ENCODE results near the gene CYP2W1. TPM values are rescaled to one million over a fixed set of nuclear protein-coding genes. Genes with fewer than 3 reads are reported as not detected.

CYP2W1 gene
- polyA plus RNA-seq, 1 donor (not counting 4 experiments of a cell fraction or from before 2014, with no cell fraction given), result 0.05 TPM

GRCh38 chr7:990933-991728, 8.2 kb downstream of the CYP2W1 start:
- dilution Hi-C loops (cut with MboI; ENCODE audit: extremely low pct_ligation_motif_present, low sequenced_read_pairs), result no loop called here

GRCh38 chr7:991729-992656, 9.0 kb downstream of the CYP2W1 start:
- no peak for FAIRE-seq
- Histone ChIP-seq H3K9me1 (ENCODE audit: control insufficient read depth, extremely low read depth, insufficient read depth, low read length) (no peaks in the 10 kb centered on the region), H2AFZ (ENCODE audit: control insufficient read depth, low read length) (no peak overlapping the region), H3K79me2 (ENCODE audit: control insufficient read depth, insufficient read depth, low read length) (no peaks in the 10 kb centered on the region), H3K27me3 (ENCODE audit: control insufficient read depth, extremely low read depth, insufficient read depth, low read length) (peaks cover 18% of the 10 kb centered on the region), H3K4me2 (ENCODE audit: control insufficient read depth, extremely low read depth, insufficient read depth, low read depth, low read length) (no peak overlapping the region), H3K9me3 (ENCODE audit: control insufficient read depth, low read depth, low read length) (no peaks in the 10 kb centered on the region), H3K4me1 (ENCODE audit: control insufficient read depth, extremely low read depth, insufficient read depth, low read length) (no peaks in the 10 kb centered on the region), H3K9ac (ENCODE audit: control insufficient read depth, extremely low read depth, insufficient read depth, low read length) (no peak overlapping the region), H4K20me1 (ENCODE audit: control insufficient read depth, extremely low read depth, insufficient read depth, low read length) (no peaks in the 10 kb centered on the region), H3K4me3 (ENCODE audit: control insufficient read depth in 2 of 3, extremely low read depth in 1 of 3, insufficient read depth in 2 of 3, low read depth in 1 of 3, low read length in 3 of 3) (no peak overlapping the region), H3K36me3 (ENCODE audit: control insufficient read depth in 2 of 2, extremely low read depth in 1 of 2, insufficient read depth in 2 of 2, low read length in 2 of 2) (peaks cover 0 to 2% of the 10 kb centered on the region in 2 experiments), H3K27ac (ENCODE audit: control insufficient read depth, insufficient read depth, low read length) (no peak overlapping the region)
- no peak for DNase-seq (ENCODE audit: low read depth, low spot score)
- dilution Hi-C loops (cut with MboI; ENCODE audit: extremely low pct_ligation_motif_present, low sequenced_read_pairs), result no loop called here
- no peak for TF ChIP-seq EZH2 (IDR thresholded peaks at IDR 0.05; ENCODE audit: low read length)
- TF ChIP-seq CTCF (optimal IDR thresholded peaks at IDR 0.05 in 1 of 3, IDR thresholded peaks at IDR 0.05 in 1 of 3, conservative IDR thresholded peaks at IDR 0.05 in 1 of 3; ENCODE audit: extremely low read depth in 1 of 3, insufficient read depth in 2 of 3, low read length in 3 of 3), result no peak

More at GRCh38 chr7:990933-991728, 8.2 kb downstream of the CYP2W1 start:
- Histone ChIP-seq H3K36me3 (ENCODE audit: control insufficient read depth in 2 of 2, extremely low read depth in 1 of 2, insufficient read depth in 2 of 2, low read length in 2 of 2) (peaks cover 0 to 2% of the 10 kb centered on the region in 2 experiments), H3K9ac (ENCODE audit: control insufficient read depth, extremely low read depth, insufficient read depth, low read length) (no peak overlapping the region), H3K9me3 (ENCODE audit: control insufficient read depth, low read depth, low read length) (no peaks in the 10 kb centered on the region), H3K4me3 (ENCODE audit: control insufficient read depth in 2 of 3, extremely low read depth in 1 of 3, insufficient read depth in 2 of 3, low read depth in 1 of 3, low read length in 3 of 3) (no peak overlapping the region), H3K27me3 (ENCODE audit: control insufficient read depth, extremely low read depth, insufficient read depth, low read length) (peaks cover 18% of the 10 kb centered on the region), H3K9me1 (ENCODE audit: control insufficient read depth, extremely low read depth, insufficient read depth, low read length) (no peaks in the 10 kb centered on the region), H3K79me2 (ENCODE audit: control insufficient read depth, insufficient read depth, low read length) (no peaks in the 10 kb centered on the region), H2AFZ (ENCODE audit: control insufficient read depth, low read length) (no peak overlapping the region), H4K20me1 (ENCODE audit: control insufficient read depth, extremely low read depth, insufficient read depth, low read length) (no peaks in the 10 kb centered on the region), H3K4me2 (ENCODE audit: control insufficient read depth, extremely low read depth, insufficient read depth, low read depth, low read length) (no peak overlapping the region), H3K27ac (ENCODE audit: control insufficient read depth, insufficient read depth, low read length) (no peak overlapping the region), H3K4me1 (ENCODE audit: control insufficient read depth, extremely low read depth, insufficient read depth, low read length) (no peaks in the 10 kb centered on the region)
- no peak for FAIRE-seq
- DNase-seq (ENCODE audit: low read depth, low spot score), result no peak
- no peak for TF ChIP-seq EZH2 (IDR thresholded peaks at IDR 0.05; ENCODE audit: low read length)
- no peak for TF ChIP-seq CTCF (optimal IDR thresholded peaks at IDR 0.05 in 1 of 3, IDR thresholded peaks at IDR 0.05 in 1 of 3, conservative IDR thresholded peaks at IDR 0.05 in 1 of 3; ENCODE audit: extremely low read depth in 1 of 3, insufficient read depth in 2 of 3, low read length in 3 of 3)
